H1 (cell line): ENCODE data around the gene ARAP2. TPM values are rescaled to one million over a fixed set of nuclear protein-coding genes. Genes with fewer than 3 reads are reported as not detected.

ENCODE experiments used
- CTCF ChIA-PET: fragments of 300-600 bp; sonication (Branson Sonifier 250); formaldehyde crosslinking; loops from one replicate; lab custom pipeline; 2021; ENCODE audit not compliant: partially characterized antibody; lab: Charles Lee
- POLR2A ChIA-PET: fragments of 300-600 bp; sonication (Branson Sonifier 250); formaldehyde crosslinking; loops from one replicate; lab custom pipeline; 2021; ENCODE audit warnings: inconsistent platforms; ENCODE audit not compliant: partially characterized antibody; lab: Charles Lee
- DNase-seq, 2 experiments: peaks; one replicate each; pipeline versions ENCODE4 v3.0.0 to v3.0.0-alpha.2; 2010 to 2022; ENCODE audit warnings: low spot score in 2 of 2, low read depth in 1 of 2, mixed read lengths in 1 of 2
- FAIRE-seq: peaks from 2 replicates; lab custom pipeline; 2011; peaks lifted over from hg19 to GRCh38; lab: Jason Lieb, UNC
- H2AFZ ChIP-seq: 2 replicates; pipeline ENCODE4 v1.8.1; 2012; ENCODE audit warnings: low read length, inconsistent platforms
- H2AK5ac ChIP-seq: 2 replicates; pipeline ENCODE4 v1.6.1; 2013; ENCODE audit warnings: low read depth, low read length
- H2BK120ac ChIP-seq: replicated peaks from 2 replicates; pipeline ENCODE3; 2013; ENCODE audit warnings: low read depth, low read length, inconsistent platforms
- H2BK12ac ChIP-seq: 2 replicates; pipeline ENCODE4 v1.6.1; 2013; ENCODE audit warnings: low read depth, low read length
- H2BK15ac ChIP-seq: 2 replicates; pipeline ENCODE4 v1.6.1; 2013; ENCODE audit warnings: low read length
- H2BK20ac ChIP-seq: 2 replicates; pipeline ENCODE4 v1.6.1; 2013; ENCODE audit warnings: low read length
- H2BK5ac ChIP-seq: 2 replicates; pipeline ENCODE4 v1.6.1; 2013; ENCODE audit warnings: low read depth, low read length
- H3K14ac ChIP-seq: 2 replicates; pipeline ENCODE4 v1.6.1; 2013; ENCODE audit warnings: inconsistent platforms; ENCODE audit not compliant: insufficient read length
- H3K18ac ChIP-seq: 2 replicates; pipeline ENCODE4 v1.6.1; 2013; ENCODE audit warnings: low read length; ENCODE audit errors: extremely low read depth
- H3K23ac ChIP-seq: 2 replicates; pipeline ENCODE4 v1.6.1; 2013; ENCODE audit warnings: inconsistent platforms; ENCODE audit not compliant: insufficient read length
- H3K23me2 ChIP-seq: 2 replicates; pipeline ENCODE4 v1.6.1; 2013; ENCODE audit warnings: low read depth, low read length
- H3K27ac ChIP-seq: 2 replicates; pipeline ENCODE4 v1.6.1; 2011; ENCODE audit warnings: low read depth, low read length, inconsistent platforms
- H3K27me3 ChIP-seq, 4 experiments: replicated peaks in 1 of 4; 1 replicate in 1 of 4; 2 replicates in 3 of 4; pipeline versions ENCODE4 v1.6.1 to v1.8.1; 2011 to 2013; ENCODE audit warnings: low read length in 3 of 4, mild to moderate bottlenecking in 3 of 4, inconsistent platforms in 2 of 4, mixed read lengths in 2 of 4, moderate library complexity in 1 of 4; ENCODE audit not compliant: control insufficient read depth in 3 of 4, insufficient read depth in 3 of 4; ENCODE audit errors: extremely low read depth in 1 of 4
- H3K36me3 ChIP-seq, 4 experiments: 2 replicates each; pipeline versions ENCODE4 v1.6.1 to v1.8.1; 2011 to 2013; ENCODE audit warnings: mild to moderate bottlenecking in 4 of 4, low read length in 3 of 4, moderate library complexity in 2 of 4, control low read depth in 1 of 4, inconsistent platforms in 1 of 4; ENCODE audit not compliant: insufficient read depth in 4 of 4, control insufficient read depth in 2 of 4
- H3K4ac ChIP-seq: replicated peaks from 2 replicates; pipeline ENCODE3; 2013; ENCODE audit warnings: low read length, low read depth, mixed read lengths, inconsistent platforms; ENCODE audit not compliant: insufficient read length
- H3K4me1 ChIP-seq, 4 experiments: replicated peaks in 1 of 4; 1 replicate in 1 of 4; 2 replicates in 3 of 4; pipeline versions ENCODE4 v1.6.1 to v1.8.1; 2011 to 2013; ENCODE audit warnings: low read length in 3 of 4, inconsistent platforms in 2 of 4, mixed read lengths in 1 of 4; ENCODE audit not compliant: insufficient read depth in 4 of 4, control insufficient read depth in 3 of 4
- H3K4me2 ChIP-seq, 2 experiments: 2 replicates each; pipeline versions ENCODE4 v1.6.1 to v1.8.1; 2011 to 2013; ENCODE audit warnings: low read depth in 2 of 2, low read length in 2 of 2, control low read depth in 1 of 2, inconsistent platforms in 1 of 2, mild to moderate bottlenecking in 1 of 2; ENCODE audit not compliant: insufficient read depth in 1 of 2
- H3K4me3 ChIP-seq, 4 experiments: fragments of 200-600, 300-600 bp in 1 of 4; sonication (generic), shearing (Covaris generic), sonication (Bioruptor Twin) in 1 of 4; 2 replicates each; pipeline versions ENCODE4 v1.5.1 to v1.8.1; 2011 to 2016; ENCODE audit warnings: low read length in 4 of 4, low read depth in 3 of 4, control low read depth in 2 of 4, inconsistent platforms in 2 of 4, mild to moderate bottlenecking in 2 of 4, mixed read lengths in 1 of 4, moderate library complexity in 1 of 4; ENCODE audit not compliant: insufficient read depth in 2 of 4; ENCODE audit errors: extremely low read depth in 1 of 4
- H3K56ac ChIP-seq: replicated peaks from 2 replicates; pipeline ENCODE3; 2013; ENCODE audit warnings: low read depth, mild to moderate bottlenecking, mixed read lengths, low read length, inconsistent platforms; ENCODE audit not compliant: insufficient read length
- H3K79me1 ChIP-seq: 2 replicates; pipeline ENCODE4 v1.6.1; 2013; ENCODE audit warnings: low read depth, low read length, control low read depth
- H3K79me2 ChIP-seq, 2 experiments: 2 replicates each; pipeline versions ENCODE4 v1.6.1 to v1.8.1; 2012 to 2013; ENCODE audit warnings: low read length in 2 of 2, mild to moderate bottlenecking in 2 of 2, inconsistent platforms in 1 of 2; ENCODE audit not compliant: insufficient read depth in 2 of 2, control insufficient read depth in 1 of 2
- H3K9ac ChIP-seq, 4 experiments: replicated peaks in 1 of 4; 1 replicate in 1 of 4; 2 replicates in 3 of 4; pipeline versions ENCODE4 v1.6.1 to v1.8.1; 2011 to 2013; ENCODE audit warnings: low read depth in 3 of 4, low read length in 3 of 4, control low read depth in 2 of 4, mild to moderate bottlenecking in 2 of 4, moderate library complexity in 2 of 4, inconsistent platforms in 1 of 4; ENCODE audit errors: extremely low read depth in 1 of 4
- H3K9me3 ChIP-seq, 2 experiments: 2 replicates each; pipeline versions ENCODE4 v1.6.1 to v1.8.1; 2012 to 2013; ENCODE audit warnings: mild to moderate bottlenecking in 2 of 2, moderate library complexity in 2 of 2, control low read depth in 1 of 2, inconsistent platforms in 1 of 2, low read depth in 1 of 2, low read length in 1 of 2, mixed read lengths in 1 of 2; ENCODE audit not compliant: insufficient read depth in 2 of 2
- H4K20me1 ChIP-seq, 2 experiments: replicated peaks in 1 of 2; 2 replicates each; pipeline versions ENCODE3 to v1.8.1; 2011 to 2013; ENCODE audit warnings: inconsistent platforms in 2 of 2, low read length in 2 of 2, mild to moderate bottlenecking in 1 of 2; ENCODE audit not compliant: insufficient read depth in 2 of 2, control insufficient read depth in 1 of 2
- H4K5ac ChIP-seq: 2 replicates; pipeline ENCODE4 v1.6.1; 2013; ENCODE audit warnings: low read length, low read depth, mixed read lengths, inconsistent platforms; ENCODE audit not compliant: insufficient read length
- H4K8ac ChIP-seq: 2 replicates; pipeline ENCODE4 v1.8.0; 2013; ENCODE audit warnings: mild to moderate bottlenecking, moderate library complexity, low read length, inconsistent platforms; ENCODE audit not compliant: insufficient read depth; ENCODE audit errors: extremely low read depth
- H4K91ac ChIP-seq: replicated peaks from 2 replicates; pipeline ENCODE3; 2013; ENCODE audit warnings: low read length, mixed read lengths, inconsistent platforms; ENCODE audit not compliant: insufficient read length
- BCL11A ChIP-seq, 2 experiments: IDR thresholded peaks; one replicate each; pipeline ENCODE4 v1.6.1; 2011; ENCODE audit warnings: low read depth in 2 of 2, low read length in 2 of 2, mild to moderate bottlenecking in 2 of 2
- BRCA1 ChIP-seq: IDR thresholded peaks from 2 replicates; pipeline ENCODE4 v1.6.1; 2012; ENCODE audit warnings: low read depth, low read length, improper control_type of control experiment
- CBX5 ChIP-seq: fragments of 300-800, 300-1000 bp; sonication (generic); IDR thresholded peaks from 2 replicates; pipeline ENCODE4 v1.7.1; 2016; ENCODE audit warnings: antibody characterized with exemption, low read length, low read depth
- CREB1 ChIP-seq: IDR thresholded peaks from 2 replicates; pipeline ENCODE4 v1.6.1; 2012; ENCODE audit warnings: inconsistent platforms
- GTF2F1 ChIP-seq: IDR thresholded peaks from 2 replicates; pipeline ENCODE4 v1.6.1; 2012; ENCODE audit warnings: low read depth, low read length, improper control_type of control experiment, borderline replicate concordance
- KDM4A ChIP-seq: IDR thresholded peaks from one replicate; pipeline ENCODE4 v1.7.1; 2012; ENCODE audit warnings: low read depth, mild to moderate bottlenecking, moderate library complexity, low read length, inconsistent platforms; ENCODE audit not compliant: severe bottlenecking
- POLR2AphosphoS5 ChIP-seq: IDR thresholded peaks from 2 replicates; pipeline ENCODE4 v1.6.1; 2011; ENCODE audit warnings: low read depth, low read length
- POU5F1 ChIP-seq: IDR thresholded peaks from 2 replicates; pipeline ENCODE4 v1.6.1; 2011; ENCODE audit warnings: low read depth, mild to moderate bottlenecking, low read length, moderate library complexity
- RBBP5 ChIP-seq: IDR thresholded peaks from 2 replicates; pipeline ENCODE4 v1.7.1; 2012; ENCODE audit warnings: low read depth, mild to moderate bottlenecking, inconsistent platforms, low read length, moderate library complexity, borderline replicate concordance
- RFX5 ChIP-seq: IDR thresholded peaks from 2 replicates; pipeline ENCODE4 v1.6.1; 2011; ENCODE audit warnings: low read depth, low read length, improper control_type of control experiment, borderline replicate concordance
- SIX5 ChIP-seq: IDR thresholded peaks from 2 replicates; pipeline ENCODE4 v1.6.1; 2011; ENCODE audit warnings: mild to moderate bottlenecking, low read depth, low read length
- TEAD4 ChIP-seq: IDR thresholded peaks from 2 replicates; pipeline ENCODE4 v1.6.1; 2012; ENCODE audit warnings: low read depth, low read length, inconsistent platforms, mixed read lengths
- WGBS, 2 experiments: shearing (Covaris generic) in 1 of 2; methylation state at CpG; one replicate each; pipeline versions ENCODE4 v1.1.6 to v1.1.7; 2013 to 2015; ENCODE audit warnings: low lambda C conversion rate in 2 of 2, mixed read lengths in 2 of 2, inconsistent platforms in 1 of 2, low coverage in 1 of 2, missing lambda C conversion rate in 1 of 2; ENCODE audit not compliant: insufficient replicate concordance in 2 of 2, insufficient coverage in 1 of 2, insufficient read length in 1 of 2; ENCODE audit errors: extremely low coverage in 1 of 2, missing lambda C conversion rate in 1 of 2; 5-methylcytosine and 5-hydroxymethylcytosine counted together
- polyA plus RNA-seq, 7 experiments: library from polyadenylated mRNA; depleted of rRNA in 3 of 7; stranded (reverse) in 5 of 7; unstranded in 2 of 7; fragments of >200 nt in 5 of 7; fragments of 200-250 nt in 2 of 7; gene quantifications; 1 replicate in 5 of 7; 2 replicates in 1 of 7; 4 replicates in 1 of 7; pipeline versions ENCODE4 v1.2.1 to v1.2.3, GENCODE V29; 2011 to 2013; ENCODE audit warnings: missing spikeins in 2 of 7, mixed read lengths in 2 of 7
- total RNA-seq: library from RNA; stranded (reverse); fragmentation: NEBNext Ultra II Directional; extraction: Animal tissue kit (Norgen Biotek cat#: 25700); gene quantifications from 2 replicates; pipeline ENCODE4 v1.2.1, GENCODE V29; 2021
- TF ChIP-seq, protein P1 (sequence below): IDR thresholded peaks from 2 replicates; pipeline ENCODE4 v1.6.1; 2012; ENCODE audit warnings: inconsistent platforms
- TF ChIP-seq, protein P2 (sequence below): IDR thresholded peaks from 2 replicates; pipeline ENCODE4 v1.6.1; 2012; ENCODE audit warnings: inconsistent platforms

The ARAP2 gene
- total and polyA plus RNA-seq, 2 of the 8 experiments (the other 6 are each of a cell fraction or from before 2014, with no cell fraction given): 0.15 to 2.3 TPM

GRCh38 chr4:36288731-36289426, 44.6 kb upstream of the ARAP2 start:
- H3K79me1 ChIP-seq: no peaks in the 10 kb centered on the region
- TF ChIP-seq, protein P1, sequence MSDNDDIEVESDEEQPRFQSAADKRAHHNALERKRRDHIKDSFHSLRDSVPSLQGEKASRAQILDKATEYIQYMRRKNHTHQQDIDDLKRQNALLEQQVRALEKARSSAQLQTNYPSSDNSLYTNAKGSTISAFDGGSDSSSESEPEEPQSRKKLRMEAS: no peak
- TF ChIP-seq TEAD4 (no peak), BCL11A (IDR thresholded peaks at IDR 0.05; ENCODE audit: low read depth in 2 of 2, low read length in 2 of 2) (no peak), POU5F1 (no peak), CREB1 (no peak), RFX5 (no peak), POLR2AphosphoS5 (no peak), GTF2F1 (no peak), KDM4A (no peak), SIX5 (no peak), CBX5 (no peak), RBBP5 (no peak), BRCA1 (no peak)
- TF ChIP-seq, protein P2, sequence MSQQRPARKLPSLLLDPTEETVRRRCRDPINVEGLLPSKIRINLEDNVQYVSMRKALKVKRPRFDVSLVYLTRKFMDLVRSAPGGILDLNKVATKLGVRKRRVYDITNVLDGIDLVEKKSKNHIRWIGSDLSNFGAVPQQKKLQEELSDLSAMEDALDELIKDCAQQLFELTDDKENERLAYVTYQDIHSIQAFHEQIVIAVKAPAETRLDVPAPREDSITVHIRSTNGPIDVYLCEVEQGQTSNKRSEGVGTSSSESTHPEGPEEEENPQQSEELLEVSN: no peak

More at GRCh38 chr4:36288731-36289426, 44.6 kb upstream of the ARAP2 start:
- Histone ChIP-seq H4K5ac (no peak overlapping the region), H3K14ac (no peak overlapping the region), H3K36me3 (no peaks in the 10 kb centered on the region), H2BK120ac (no peak overlapping the region), H2BK12ac (no peak overlapping the region), H3K4ac (no peak overlapping the region), H3K18ac (no peak overlapping the region), H3K4me1 (no peaks in the 10 kb centered on the region), H4K91ac (no peak overlapping the region), H3K4me2 (no peak overlapping the region), H2AK5ac (no peak overlapping the region), H2BK20ac (no peak overlapping the region), H4K8ac (no peak overlapping the region), H3K79me2 (no peaks in the 10 kb centered on the region), H3K9ac (no peak overlapping the region), H3K56ac (no peak overlapping the region), H2BK5ac (no peak overlapping the region), H3K4me3 (no peak overlapping the region), H2BK15ac (no peak overlapping the region), H3K27ac (no peak overlapping the region), H4K20me1 (no peaks in the 10 kb centered on the region), H3K27me3 (no peaks in the 10 kb centered on the region), H2AFZ (no peak overlapping the region), H3K9me3 (no peaks in the 10 kb centered on the region), H3K23me2 (no peaks in the 10 kb centered on the region), H3K23ac (no peak overlapping the region)
- DNase-seq: no peak
- ChIA-PET POLR2A (no interaction called here), CTCF (no interaction called here)
- 90% methylated on average over 2 of the region's 2 CpGs; no CpG with 5 or more reads in 1 of the 2 experiments for WGBS, 2 experiments
- no peak for FAIRE-seq
